Heart right ventricle (tissue), 16 donors: ENCODE results near the gene CFAP61. TPM values are rescaled to one million over a fixed set of nuclear protein-coding genes. Genes with fewer than 3 reads are reported as not detected.
A peak's percentile ranks its signal among the peaks of the same experiment; 100 is the strongest.

Experiments used
- ATAC-seq, 8 donors: fragments of 200-7000 bp; cut with Tn5 transposase; one replicate each; pipeline ENCODE4 v1.9.1; 2020; ENCODE audit warnings: mild to moderate bottlenecking in 8 of 8, moderate library complexity in 8 of 8, moderate number of reproducible peaks in 1 of 8
- DNase-seq, 2 donors: peaks; one replicate each; pipeline ENCODE4 v3.0.0-alpha.2; 2020
- H3K27ac ChIP-seq, 10 donors: fragments of 200-600 bp; sonication (generic) in 2 of 10; one replicate each; pipeline versions ENCODE4 v1.5.0 to v1.8.0; 2020 to 2022; ENCODE audit warnings: mild to moderate bottlenecking in 3 of 10
- H3K27me3 ChIP-seq, 7 donors: fragments of 200-600 bp; one replicate each; pipeline ENCODE4 v1.8.0; 2021 to 2022; ENCODE audit warnings: mild to moderate bottlenecking in 2 of 7
- H3K36me3 ChIP-seq, 9 donors: fragments of 200-600 bp; sonication (generic) in 1 of 9; one replicate each; pipeline versions ENCODE4 v1.5.0 to v1.8.0; 2020 to 2022; ENCODE audit warnings: mild to moderate bottlenecking in 2 of 9
- H3K4me1 ChIP-seq, 9 donors: fragments of 200-600 bp; sonication (generic) in 1 of 9; one replicate each; pipeline versions ENCODE4 v1.5.0 to v1.8.0; 2020 to 2022; ENCODE audit warnings: mild to moderate bottlenecking in 4 of 9
- H3K4me3 ChIP-seq, 10 donors: fragments of 200-600 bp; sonication (generic) in 2 of 10; one replicate each; pipeline versions ENCODE4 v1.5.0 to v1.8.0; 2020 to 2022; ENCODE audit warnings: mild to moderate bottlenecking in 7 of 10, moderate library complexity in 2 of 10
- H3K9me3 ChIP-seq, 11 donors: fragments of 200-600 bp in 10 of 11; sonication (generic) in 2 of 11; one replicate each; pipeline versions ENCODE4 v1.5.0 to v1.8.0; 2013 to 2022; ENCODE audit warnings: mild to moderate bottlenecking in 2 of 11, control low read depth in 1 of 11, moderate library complexity in 1 of 11
- CTCF ChIP-seq, 9 donors: fragments of 200-600 bp; sonication (generic) in 2 of 9; IDR thresholded peaks; one replicate each; pipeline versions ENCODE4 v1.5.0 to v1.8.0; 2021 to 2022; ENCODE audit warnings: antibody characterized with exemption in 9 of 9, mild to moderate bottlenecking in 5 of 9, moderate library complexity in 1 of 9
- WGBS, 2 donors: extraction: QIAGEN DNeasy Blood & Tissue Kit; methylation state at CpG; one replicate each; pipeline ENCODE4 v1.1.7; 2013; ENCODE audit warnings: inconsistent platforms in 1 of 2; 5-methylcytosine and 5-hydroxymethylcytosine counted together
- intact Hi-C, 10 donors: fragments of 100-400 bp; cut with DNase I; formaldehyde crosslinking; loops; one replicate each; pipeline versions ENCODE4 v1.11.1 to v1.14.2; 2022
- polyA plus RNA-seq, 2 donors: library from polyadenylated mRNA; stranded (reverse); fragments of 200-250 nt; gene quantifications; one replicate each; pipeline ENCODE4 v1.2.3, GENCODE V29; 2013
- total RNA-seq, 10 donors: library from RNA; stranded (reverse); fragmentation: NEBNext Ultra II Directional in 3 of 10; extraction: Animal tissue kit (Norgen Biotek cat#: 25700) in 3 of 10; gene quantifications; one replicate each; pipeline versions ENCODE4 v1.2.1 to v1.2.4, GENCODE V29; 2021 to 2023
- donor health status: Arrhythmogenic right ventricular cardiomyopathy.
- donor health status: ischemic (EF 13 %, LVEDD 7.1; RV severe dilation, severe dysfunction).
- donor health status: healthy with polysubstance abuse.
- donor health status: DM: no; HTN: yes; CAD: no.
- donor health status: DM: no; HTN: no; CAD: no.
- donor health status: ischemic (EF 25% LVEDD 6.9; RV normal size, moderate dysfunction).
- donor health status: ischemic (EF 25% LVEDD 5.7; RV mildly dilated, moderate dysfunction).
- donor health status: healthy.
- donor health status: DM: yes; HTN: yes; CAD: no.
- donor health status: Ischemic cardiomyopathy.
- donor health status: ischemic (EF 35%, LVEDD 5.7; RV mildly dilated, moderate dysfunction).
- donor health status: nonischemic (EF 11% LVEDD 7.7; RV severe dilation, severe dysfunction).
- donor health status: DM: yes; HTN: yes; CAD: no.
- donor health status: PGD.
- donor health status: ischemic (EF 29% LVEDD 5.4; RV normal size, mild dysfunction).
- donor health status: nonischemic (EF 23%, LVEDD 6.1; RV moderate dilation, normal function).

CFAP61 gene
- total and polyA plus RNA-seq, 12 donors = 8.2 to 140 (median 60.6) TPM

- H3K27me3 ChIP-seq = peaks cover 33 to 99% (median 94%) of the 10 kb centered on the region in 7 donors
These were observed 317.8 kb downstream of the CFAP61 start for GRCh38 chr20:20370094-20370575.

DNA sequence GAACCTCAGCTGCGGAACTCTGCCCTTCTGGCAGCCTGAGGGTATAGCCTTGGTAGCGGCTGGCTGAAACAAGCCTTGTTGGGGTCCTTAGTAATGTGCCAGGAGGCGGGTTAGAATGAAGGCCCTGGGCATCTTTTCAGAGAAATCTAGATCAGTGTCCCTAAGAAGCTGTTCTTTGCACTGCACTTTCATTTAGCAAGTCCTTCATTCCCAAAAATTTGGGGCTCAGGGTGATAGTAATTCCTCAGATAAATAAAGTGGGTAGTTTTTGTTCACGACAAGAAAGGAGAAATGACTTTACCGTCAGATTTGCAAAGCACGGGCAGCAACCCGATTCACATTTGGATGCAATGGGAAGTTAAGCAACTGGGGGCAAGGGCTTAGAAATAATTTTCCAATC, 318.8 kb downstream of the CFAP61 start:
- H3K27me3 ChIP-seq = peaks cover 29 to 98% (median 91%) of the 10 kb centered on the region in 7 donors
- intact Hi-C loops = no loop called here
- DNase-seq (no peak), ATAC-seq (no peak)
- no peaks in the 10 kb centered on the region for H3K36me3 ChIP-seq
- no peak for TF ChIP-seq CTCF (IDR thresholded peaks at IDR 0.05)
- 16 to 17% methylated on average over 7 of the region's 7 CpGs for WGBS, 2 donors
- H3K4me3 ChIP-seq = no peak overlapping the region
- H3K27ac ChIP-seq = no peak overlapping the region
- H3K9me3 ChIP-seq = no peaks in the 10 kb centered on the region
- peaks cover 3 to 22% (median 12%) of the 10 kb centered on the region in 9 donors for H3K4me1 ChIP-seq

More at GRCh38 chr20:20370094-20370575, 317.8 kb downstream of the CFAP61 start:
- Histone ChIP-seq H3K4me3 (peak overlapping the region in 1 of 10 donors; percentile 22), H3K27ac (no peak overlapping the region), H3K36me3 (no peaks in the 10 kb centered on the region), H3K4me1 (peaks cover 3 to 26% (median 12%) of the 10 kb centered on the region in 9 donors), H3K9me3 (no peaks in the 10 kb centered on the region)
- intact Hi-C loops = no loop called here
- TF ChIP-seq CTCF (IDR thresholded peaks at IDR 0.05) = no peak
- DNase-seq (no peak), ATAC-seq (no peak)
- WGBS, 2 donors = 8 to 10% methylated on average over 10 of the region's 10 CpGs

GRCh38 chr20:20371681-20372080, 319.3 kb downstream of the CFAP61 start:
- no peak for TF ChIP-seq CTCF (IDR thresholded peaks at IDR 0.05)
- ATAC-seq = no peak
- Histone ChIP-seq H3K36me3 (no peaks in the 10 kb centered on the region), H3K9me3 (no peaks in the 10 kb centered on the region), H3K27me3 (peaks cover 24 to 97% (median 85%) of the 10 kb centered on the region in 7 donors), H3K4me3 (no peak overlapping the region), H3K27ac (no peak overlapping the region), H3K4me1 (peaks cover 3 to 20% (median 12%) of the 10 kb centered on the region in 9 donors)
- 9 to 16% methylated on average over 3 of the region's 3 CpGs for WGBS, 2 donors
- intact Hi-C loops = no loop called here
- DNase-seq = no peak

DNA sequence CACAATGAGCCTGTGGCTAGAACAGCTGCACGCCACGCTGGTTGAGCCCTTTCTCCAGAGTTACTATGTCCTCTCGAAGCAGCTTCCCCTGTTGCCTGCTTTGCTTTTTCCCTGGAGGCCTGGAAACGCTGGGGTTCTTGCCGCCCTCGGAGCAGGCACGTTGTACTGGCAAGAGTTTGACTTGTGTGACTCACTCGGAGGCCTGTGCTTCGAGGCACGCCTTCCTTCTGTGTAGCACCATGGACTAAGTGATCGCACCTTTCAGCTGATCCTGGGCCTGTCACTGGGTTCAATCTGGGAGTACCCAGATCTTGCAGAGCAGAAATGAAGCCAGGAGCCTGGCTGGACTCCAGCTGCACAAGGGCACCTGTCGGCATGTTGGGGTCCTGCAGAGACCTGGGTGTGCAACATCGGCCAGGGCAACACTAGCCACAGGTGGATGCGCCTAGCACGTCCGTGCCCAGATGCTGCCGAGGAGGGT, 320.8 kb downstream of the CFAP61 start:
- intact Hi-C loops = no loop called here
- DNase-seq (no peak), ATAC-seq (peak in 1 of 8 donors; percentile 22)
- H3K9me3 ChIP-seq = no peaks in the 10 kb centered on the region
- peaks cover 10 to 89% (median 73%) of the 10 kb centered on the region in 7 donors for H3K27me3 ChIP-seq
- no peak for TF ChIP-seq CTCF (IDR thresholded peaks at IDR 0.05)
- H3K27ac ChIP-seq = no peak overlapping the region
- no peak overlapping the region for H3K4me3 ChIP-seq
- H3K4me1 ChIP-seq = peaks cover 0 to 11% (median 4%) of the 10 kb centered on the region in 9 donors
- H3K36me3 ChIP-seq = no peaks in the 10 kb centered on the region
- WGBS, 2 donors = 44 to 53% methylated on average over 17 of the region's 17 CpGs
